Measurements from ENCODE around the gene TM4SF5. TPM values are rescaled to one million over a fixed set of nuclear protein-coding genes. Genes with fewer than 3 reads are reported as not detected.

Gene TM4SF5
- total and polyA plus RNA-seq, 2 of the 8 experiments (the other 6 are each of a cell fraction or from before 2014, with no cell fraction given) = not detected

DNA sequence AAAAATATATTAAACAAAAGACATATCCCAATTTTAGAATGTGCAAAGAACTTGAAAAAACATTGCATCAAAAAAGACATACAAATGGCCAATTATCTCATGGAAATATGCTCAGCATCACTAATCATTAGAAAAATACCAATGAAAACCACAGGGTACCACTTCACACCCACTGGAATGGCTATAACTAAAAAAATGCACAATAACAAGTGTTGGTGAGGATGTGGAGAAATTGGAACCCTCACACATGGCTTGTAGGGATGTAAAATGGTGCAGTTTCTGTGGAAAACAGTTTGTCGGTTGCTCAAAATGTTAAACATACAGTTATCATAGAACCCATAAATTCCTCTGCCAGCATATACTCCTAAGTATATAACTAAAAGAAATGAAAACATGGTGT lies 23.5 kb downstream of the TM4SF5 start:
- Histone ChIP-seq H3K27ac (ENCODE audit: low read depth, low read length) (no peak overlapping the region), H3K4me3 (ENCODE audit: extremely low read depth in 1 of 4, insufficient read depth in 2 of 4, low read depth in 3 of 4, low read length in 4 of 4) (no peak overlapping the region), H3K56ac (replicated peaks; ENCODE audit: insufficient read length, low read depth, low read length) (no peak overlapping the region), H2BK20ac (ENCODE audit: low read length) (no peak overlapping the region), H3K23me2 (ENCODE audit: low read depth, low read length) (peaks cover 10% of the 10 kb centered on the region), H3K4ac (replicated peaks; ENCODE audit: insufficient read length, low read depth, low read length) (no peak overlapping the region), H3K4me2 (ENCODE audit: insufficient read depth in 1 of 2, low read depth in 2 of 2, low read length in 2 of 2) (no peak overlapping the region), H4K5ac (ENCODE audit: insufficient read length, low read depth, low read length) (no peak overlapping the region), H2BK5ac (ENCODE audit: low read depth, low read length) (no peak overlapping the region), H3K79me1 (ENCODE audit: low read depth, low read length) (peaks cover 7% of the 10 kb centered on the region), H4K91ac (replicated peaks; ENCODE audit: insufficient read length, low read length) (no peak overlapping the region), H3K27me3 (replicated peaks in 1 of 4; ENCODE audit: control insufficient read depth in 3 of 4, extremely low read depth in 1 of 4, insufficient read depth in 3 of 4, low read length in 3 of 4) (peaks cover 0 to 9% (median 4%) of the 10 kb centered on the region in 4 experiments; a peak in 6 of 7 replicates), H3K36me3 (ENCODE audit: control insufficient read depth in 2 of 4, insufficient read depth in 4 of 4, low read length in 3 of 4) (peaks cover 0 to 20% (median 12%) of the 10 kb centered on the region in 4 experiments; a peak in 7 of 8 replicates), H4K8ac (ENCODE audit: extremely low read depth, insufficient read depth, low read length) (no peak overlapping the region), H3K14ac (ENCODE audit: insufficient read length) (no peak overlapping the region), H3K23ac (ENCODE audit: insufficient read length) (no peak overlapping the region), H2AFZ (ENCODE audit: low read length) (no peak overlapping the region), H2BK12ac (ENCODE audit: low read depth, low read length) (no peak overlapping the region), H3K79me2 (ENCODE audit: control insufficient read depth in 1 of 2, insufficient read depth in 2 of 2, low read length in 2 of 2) (peaks cover 0 to 19% of the 10 kb centered on the region in 2 experiments; a peak in 2 of 4 replicates), H4K20me1 (replicated peaks in 1 of 2; ENCODE audit: control insufficient read depth in 1 of 2, insufficient read depth in 2 of 2, low read length in 2 of 2) (peaks cover 0 to 4% of the 10 kb centered on the region in 2 experiments), H3K9ac (replicated peaks in 1 of 4; ENCODE audit: extremely low read depth in 1 of 4, low read depth in 3 of 4, low read length in 3 of 4) (no peak overlapping the region), H3K9me3 (ENCODE audit: insufficient read depth in 2 of 2, low read depth in 1 of 2, low read length in 1 of 2) (no peaks in the 10 kb centered on the region), H2AK5ac (ENCODE audit: low read depth, low read length) (no peak overlapping the region), H3K4me1 (replicated peaks in 1 of 4; ENCODE audit: control insufficient read depth in 3 of 4, insufficient read depth in 4 of 4, low read length in 3 of 4) (peaks cover 0 to 3% (median 2%) of the 10 kb centered on the region in 4 experiments; a peak in 5 of 7 replicates), H3K18ac (ENCODE audit: extremely low read depth, low read length) (no peak overlapping the region), H2BK15ac (ENCODE audit: low read length) (no peak overlapping the region), H2BK120ac (replicated peaks; ENCODE audit: low read depth, low read length) (no peak overlapping the region)
- ChIA-PET POLR2A (ENCODE audit: partially characterized antibody) (no interaction called here), CTCF (ENCODE audit: partially characterized antibody) (interaction anchor here (0.5 kb wide), 1 partner anchor 124 kb away, joined by 3 read pairs; no protein-coding TSS in a partner anchor)
- FAIRE-seq (no peak), DNase-seq (ENCODE audit: low read depth in 1 of 2, low spot score in 2 of 2) (no peak)
- WGBS, 2 experiments (ENCODE audit: extremely low coverage in 1 of 2, insufficient coverage in 1 of 2, insufficient read length in 1 of 2, insufficient replicate concordance in 2 of 2, low coverage in 1 of 2, low lambda C conversion rate in 2 of 2, missing lambda C conversion rate in 1 of 2) = 94% methylated on average over 1 of the region's 1 CpG; no CpG with 5 or more reads in 1 of the 2 experiments
- TF ChIP-seq GTF2F1 (IDR thresholded peaks at IDR 0.05; ENCODE audit: borderline replicate concordance, low read depth, low read length) (no peak), RBBP5 (IDR thresholded peaks at IDR 0.05; ENCODE audit: borderline replicate concordance, low read depth, low read length) (no peak), SP1 (IDR thresholded peaks at IDR 0.05; ENCODE audit: low read depth, low read length) (no peak), KDM1A (IDR thresholded peaks at IDR 0.05; ENCODE audit: borderline replicate concordance, low read length) (no peak), EP300 (IDR thresholded peaks at IDR 0.05; ENCODE audit: borderline replicate concordance in 1 of 2, low read depth in 2 of 2, low read length in 2 of 2) (no peak), EZH2 (IDR thresholded peaks at IDR 0.05; ENCODE audit: low read depth, low read length, severe bottlenecking) (no peak), POLR2AphosphoS5 (IDR thresholded peaks at IDR 0.05; ENCODE audit: low read depth, low read length) (no peak), HDAC6 (IDR thresholded peaks at IDR 0.05; ENCODE audit: low read depth, low read length) (no peak), RAD21 (IDR thresholded peaks at IDR 0.05 in 1 of 2, conservative IDR thresholded peaks at IDR 0.05 in 1 of 2; ENCODE audit: low read depth in 2 of 2, low read length in 2 of 2) (no peak), SIN3A (conservative IDR thresholded peaks at IDR 0.05 in 1 of 2, IDR thresholded peaks at IDR 0.05 in 1 of 2; ENCODE audit: low read depth in 1 of 2, low read length in 2 of 2) (no peak), HDAC2 (IDR thresholded peaks at IDR 0.05; ENCODE audit: borderline replicate concordance in 1 of 2, low read depth in 2 of 2, low read length in 2 of 2) (no peak), ZNF274 (IDR thresholded peaks at IDR 0.05; ENCODE audit: borderline replicate concordance, extremely low read depth, low read length) (no peak)
